Cardiac fibroblast (primary cell): Measurements from ENCODE around the gene MOCS3.

ENCODE experiments used
- DNase-seq, 2 donors: peaks; one replicate each; pipeline versions ENCODE4 v3.0.0 to v3.0.0-alpha.2; 2010; ENCODE audit warnings: low read depth in 2 of 2
- H3K4me3 ChIP-seq, 2 donors: replicated peaks in 1 of 2; 1 replicate in 1 of 2; 2 replicates in 1 of 2; pipeline ENCODE4 v1.5.1; 2011; ENCODE audit warnings: low read depth in 2 of 2, low read length in 2 of 2, mild to moderate bottlenecking in 2 of 2, moderate library complexity in 1 of 2
- CTCF ChIP-seq: IDR thresholded peaks from one replicate; pipeline ENCODE4 v1.5.1; 2011; ENCODE audit warnings: low read depth, mild to moderate bottlenecking, low read length, inconsistent platforms

The MOCS3 gene

GRCh38 chr20:50981714-50982048, 23.1 kb downstream of the MOCS3 start:
- DNase-seq: no peak
- no peak for TF ChIP-seq CTCF
- H3K4me3 ChIP-seq: no peak overlapping the region

GRCh38 chr20:50982363-50982762, 23.7 kb downstream of the MOCS3 start:
- peak; percentile 63 to 78 for DNase-seq
- no peak for TF ChIP-seq CTCF
- no peak overlapping the region for H3K4me3 ChIP-seq

GRCh38 chr20:50983321-50983720, 24.7 kb downstream of the MOCS3 start:
- no peak overlapping the region for H3K4me3 ChIP-seq
- no peak for DNase-seq
- TF ChIP-seq CTCF: no peak

- DNase-seq: peak; percentile 93 to 94
- TF ChIP-seq CTCF: peak; percentile 89
- no peak overlapping the region for H3K4me3 ChIP-seq
Observed at GRCh38 chr20:50987493-50988210, 29.0 kb downstream of the MOCS3 start.

- DNase-seq: no peak
- TF ChIP-seq CTCF: no peak
- H3K4me3 ChIP-seq: no peak overlapping the region
Observed at GRCh38 chr20:50991076-50991475, 32.5 kb downstream of the MOCS3 start.

GRCh38 chr20:50992336-50992732, 33.7 kb downstream of the MOCS3 start:
- H3K4me3 ChIP-seq: no peak overlapping the region
- TF ChIP-seq CTCF: no peak
- no peak for DNase-seq
